Putamen (tissue), 1 donor: ENCODE measurements around the gene COMMD6.

Experiments used
- DNase-seq: peaks from one replicate; pipeline ENCODE4 v3.0.0-alpha.2; 2016; ENCODE audit warnings: low spot score

Gene COMMD6

GRCh38 chr13:75482070-75482819 is 55.4 kb downstream of the COMMD6 start, which contains the start of gene TBC1D4:
TBC1D4 (minus strand) TSS chr13:75482169; CDS start chr13:75481767, 402 bp downstream.
- peak; percentile 84 for DNase-seq

GRCh38 chr13:75481176-75482069 is 56.2 kb downstream of the COMMD6 start:
- DNase-seq = peak; percentile 18

- peak; percentile 34 for DNase-seq
These were observed 56.9 kb downstream of the COMMD6 start for GRCh38 chr13:75480671-75481175.

GRCh38 chr13:75479102-75479740 is 58.4 kb downstream of the COMMD6 start:
- DNase-seq = no peak

- DNase-seq = no peak
These were observed 59.0 kb downstream of the COMMD6 start for GRCh38 chr13:75478659-75479058.
